HCT116 (cell line): ENCODE measurements around the gene SPON1. TPM values are rescaled to one million over a fixed set of nuclear protein-coding genes. Genes with fewer than 3 reads are reported as not detected.

Experiments
- ATAC-seq: fragments of 200-7000 bp; cut with Tn5 transposase; 2 replicates; pipeline ENCODE4 v1.9.1; 2020; ENCODE audit warnings: mild to moderate bottlenecking, moderate library complexity
- BruUV-seq: library from RNA; stranded (reverse); fragments of 400-500 nt; replicated peaks from 2 replicates; lab custom pipeline; 2021; lab: Mats Ljungman, UMichigan
- CTCF ChIA-PET: fragments of 300-600 bp; sonication (Branson Sonifier 250); formaldehyde crosslinking; loops from one replicate; lab custom pipeline; 2021; ENCODE audit warnings: antibody characterized with exemption; lab: Charles Lee
- POLR2A ChIA-PET: fragments of 300-600, 350-600 bp; sonication (Branson Sonifier 250); formaldehyde crosslinking; loops from one replicate; lab custom pipeline; 2021; ENCODE audit warnings: antibody characterized with exemption; lab: Charles Lee
- RAD21 ChIA-PET, 2 experiments: fragments of 300-600 bp; sonication (Branson Sonifier 250); formaldehyde crosslinking; loops; one replicate each; lab custom pipeline; 2023; ENCODE audit warnings: low total read pairs in 2 of 2; ENCODE audit not compliant: uncharacterized antibody in 2 of 2, unreplicated experiment in 2 of 2, low non-redundant PET in 1 of 2; lab: Charles Lee
- DNase-seq: peaks from one replicate; pipeline ENCODE4 v3.0.0-alpha.2; 2010; ENCODE audit warnings: low read depth, low spot score
- H2AFZ ChIP-seq: fragments of 200-600 bp; shearing (Covaris generic), sonication (generic); 2 replicates; pipeline ENCODE4 v1.6.1; 2017; ENCODE audit warnings: low read depth, mixed run types, mixed read lengths, antibody characterized with exemption, low read length; ENCODE audit not compliant: poor library complexity, severe bottlenecking
- H3K27ac ChIP-seq: 2 replicates; pipeline ENCODE4 v1.5.1; 2012; ENCODE audit warnings: low read depth, low read length
- H3K27me3 ChIP-seq: fragments of 200-600 bp; sonication (generic); 2 replicates; pipeline ENCODE4 v1.6.1; 2016; ENCODE audit warnings: mixed run types, low read length, mixed read lengths; ENCODE audit not compliant: insufficient read depth
- H3K36me3 ChIP-seq, 2 experiments: fragments of 200-500 bp in 1 of 2; fragments of 200-600 bp in 1 of 2; sonication (Bioruptor generic) in 1 of 2; sonication (generic) in 1 of 2; 2 replicates each; pipeline versions ENCODE4 v1.5.1 to v1.6.1; 2014 to 2016; ENCODE audit warnings: low read length in 2 of 2, inconsistent platforms in 1 of 2, mixed read lengths in 1 of 2, mixed run types in 1 of 2; ENCODE audit not compliant: insufficient read depth in 2 of 2, control insufficient read depth in 1 of 2
- H3K4me1 ChIP-seq, 2 experiments: fragments of 200-600 bp in 1 of 2; sonication (generic) in 1 of 2; 2 replicates each; pipeline versions ENCODE4 v1.5.1 to v1.6.1; 2012 to 2017; ENCODE audit warnings: low read length in 2 of 2, inconsistent platforms in 1 of 2, mild to moderate bottlenecking in 1 of 2, mixed read lengths in 1 of 2, mixed run types in 1 of 2, moderate library complexity in 1 of 2; ENCODE audit not compliant: insufficient read depth in 2 of 2, control insufficient read depth in 1 of 2
- H3K4me2 ChIP-seq: fragments of 200-600 bp; sonication (generic); 2 replicates; pipeline ENCODE4 v1.6.1; 2017; ENCODE audit warnings: mixed run types, low read length, mixed read lengths
- H3K4me3 ChIP-seq, 2 experiments: fragments of 200-600 bp in 1 of 2; sonication (generic) in 1 of 2; replicated peaks in 1 of 2; 2 replicates each; pipeline ENCODE4 v1.5.1; 2011 to 2016; ENCODE audit warnings: low read length in 2 of 2, control low read depth in 1 of 2, low read depth in 1 of 2, mild to moderate bottlenecking in 1 of 2, mixed read lengths in 1 of 2, mixed run types in 1 of 2
- H3K79me2 ChIP-seq: fragments of 200-600 bp; sonication (generic); 2 replicates; pipeline ENCODE4 v1.6.1; 2017; ENCODE audit warnings: mild to moderate bottlenecking, mixed run types, low read length, moderate library complexity, mixed read lengths; ENCODE audit not compliant: insufficient read depth
- H3K9ac ChIP-seq: fragments of 200-600 bp; sonication (generic); 2 replicates; pipeline ENCODE4 v1.6.1; 2016; ENCODE audit warnings: low read length, mixed read lengths
- H3K9me2 ChIP-seq: fragments of 200-600 bp; sonication (generic), shearing (Covaris generic); 2 replicates; pipeline ENCODE4 v1.6.1; 2017; ENCODE audit warnings: mixed run types, mild to moderate bottlenecking, moderate library complexity; ENCODE audit not compliant: insufficient read depth
- H3K9me3 ChIP-seq, 2 experiments: fragments of 200-500 bp in 1 of 2; fragments of 200-600 bp in 1 of 2; sonication (Bioruptor generic) in 1 of 2; sonication (generic) in 1 of 2; 2 replicates each; pipeline ENCODE4 v1.6.1; 2014 to 2017; ENCODE audit warnings: low read length in 2 of 2, mixed read lengths in 2 of 2, inconsistent platforms in 1 of 2, low read depth in 1 of 2, mild to moderate bottlenecking in 1 of 2, mixed run types in 1 of 2, moderate library complexity in 1 of 2; ENCODE audit not compliant: control insufficient read depth in 1 of 2, insufficient read depth in 1 of 2
- H4K20me1 ChIP-seq: fragments of 200-600 bp; sonication (generic), shearing (Covaris generic); 2 replicates; pipeline ENCODE4 v1.6.1; 2017; ENCODE audit warnings: mixed run types, mild to moderate bottlenecking, moderate library complexity; ENCODE audit not compliant: insufficient read depth
- CBX3 ChIP-seq: IDR thresholded peaks from 2 replicates; pipeline ENCODE4 v1.6.1; 2012; ENCODE audit warnings: low read depth
- CEBPB ChIP-seq: IDR thresholded peaks from 2 replicates; pipeline ENCODE4 v1.6.1; 2012; ENCODE audit warnings: low read depth
- EGR1 ChIP-seq: IDR thresholded peaks from 2 replicates; pipeline ENCODE4 v1.6.1; 2012; ENCODE audit warnings: low read depth
- EZH2 ChIP-seq: fragments of 200-600 bp; sonication (generic); IDR thresholded peaks from 2 replicates; pipeline ENCODE4 v1.6.1; 2017; ENCODE audit warnings: antibody characterized with exemption, mixed run types
- EZH2phosphoT487 ChIP-seq: fragments of 200-600 bp; IDR thresholded peaks from 2 replicates; pipeline ENCODE4 v1.6.1; 2018; ENCODE audit warnings: antibody characterized with exemption, borderline replicate concordance
- FOSL1 ChIP-seq: IDR thresholded peaks from 2 replicates; pipeline ENCODE4 v1.6.1; 2012; ENCODE audit warnings: low read depth
- JUND ChIP-seq: IDR thresholded peaks from 2 replicates; pipeline ENCODE4 v1.6.1; 2012
- POLR2A ChIP-seq: IDR thresholded peaks from 2 replicates; pipeline ENCODE4 v1.7.0; 2011; ENCODE audit warnings: borderline replicate concordance; ENCODE audit not compliant: insufficient read depth, insufficient read length; ENCODE audit errors: extremely low read depth
- POLR2AphosphoS5 ChIP-seq: IDR thresholded peaks from 2 replicates; pipeline ENCODE4 v1.6.1; 2011; ENCODE audit warnings: mild to moderate bottlenecking, low read depth, low read length, moderate library complexity
- SP1 ChIP-seq: IDR thresholded peaks from 2 replicates; pipeline ENCODE4 v1.6.1; 2012; ENCODE audit warnings: low read depth
- TCF7L2 ChIP-seq: IDR thresholded peaks from 2 replicates; pipeline ENCODE4 v1.7.0; 2011; ENCODE audit warnings: borderline replicate concordance, inconsistent platforms; ENCODE audit not compliant: insufficient read depth, insufficient read length; ENCODE audit errors: extremely low read depth
- YY1 ChIP-seq: IDR thresholded peaks from 2 replicates; pipeline ENCODE4 v1.6.1; 2011; ENCODE audit warnings: low read length, low read depth, moderate library complexity, mild to moderate bottlenecking; ENCODE audit not compliant: insufficient replicate concordance; ENCODE audit errors: extremely low read depth
- ZNF274 ChIP-seq: fragments of 200-500 bp; sonication (Bioruptor generic); IDR thresholded peaks from 2 replicates; pipeline ENCODE4 v1.6.1; 2014; ENCODE audit warnings: mild to moderate bottlenecking, low read depth, low read length, inconsistent platforms
- intact Hi-C: fragments of 100-400 bp; cut with micrococcal nuclease; formaldehyde crosslinking; loops from 2 replicates; pipeline ENCODE4 v1.10.0; 2022
- total RNA-seq: library from RNA; stranded (reverse); gene quantifications from one replicate; pipeline ENCODE4 v1.2.1, GENCODE V29; 2021; ENCODE audit not compliant: unreplicated experiment
- TF ChIP-seq, protein P1 (sequence below), 3 experiments: fragments of 200-600 bp in 1 of 3; sonication (generic) in 1 of 3; IDR thresholded peaks in 2 of 3; conservative IDR thresholded peaks in 1 of 3; 2 replicates each; pipeline ENCODE4 v1.5.1; 2012 to 2017; ENCODE audit warnings: low read depth in 2 of 3, low read length in 2 of 3, antibody characterized with exemption in 1 of 3, borderline replicate concordance in 1 of 3, control low read depth in 1 of 3, mild to moderate bottlenecking in 1 of 3, mixed read lengths in 1 of 3, mixed run types in 1 of 3, moderate library complexity in 1 of 3; ENCODE audit not compliant: insufficient read depth in 1 of 3
- TF ChIP-seq, protein P2 (sequence below): IDR thresholded peaks from 2 replicates; pipeline ENCODE4 v1.6.1; 2012
- TF ChIP-seq, protein P3 (sequence below): IDR thresholded peaks from 2 replicates; pipeline ENCODE4 v1.6.1; 2012

Gene SPON1
- total RNA-seq, 1 experiment from 2014 or later: 0.17 TPM

DNA sequence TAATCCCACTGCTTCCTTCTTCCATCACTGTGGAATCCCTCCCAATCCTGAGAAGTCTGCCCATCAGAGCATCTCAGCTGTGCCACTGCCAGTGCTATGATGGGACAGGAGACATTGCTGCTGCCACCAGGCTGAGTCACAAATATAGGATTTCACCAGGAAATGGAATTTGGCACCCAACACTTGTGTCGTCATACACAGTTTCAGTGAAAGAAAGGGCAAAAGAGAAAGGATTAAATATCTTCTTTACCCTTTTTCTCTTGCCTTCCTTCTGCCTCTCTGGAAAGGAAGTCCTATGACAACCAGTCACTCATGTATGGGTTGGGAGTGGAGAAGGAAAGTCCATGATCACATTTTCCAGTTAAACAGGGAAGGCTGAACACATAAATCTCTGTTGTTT is 133.4 kb downstream of the SPON1 start:
- ATAC-seq: no peak
- Histone ChIP-seq H3K36me3 (no peaks in the 10 kb centered on the region), H3K4me2 (no peak overlapping the region), H3K9me3 (no peaks in the 10 kb centered on the region), H3K79me2 (no peaks in the 10 kb centered on the region), H3K4me3 (no peak overlapping the region), H3K9ac (no peak overlapping the region), H4K20me1 (no peaks in the 10 kb centered on the region), H3K4me1 (no peaks in the 10 kb centered on the region), H2AFZ (no peak overlapping the region), H3K27me3 (peaks cover 6% of the 10 kb centered on the region; the same call in 1 of the 2 replicates), H3K27ac (no peak overlapping the region), H3K9me2 (no peaks in the 10 kb centered on the region)
- intact Hi-C loops: no loop called here
- CTCF ChIA-PET: no interaction called here
- no peak for DNase-seq
- TF ChIP-seq FOSL1: no peak
- no peak for TF ChIP-seq EZH2
- TF ChIP-seq POLR2AphosphoS5: no peak
- TF ChIP-seq TCF7L2: no peak
- no peak for TF ChIP-seq EZH2phosphoT487
- TF ChIP-seq, protein P1, sequence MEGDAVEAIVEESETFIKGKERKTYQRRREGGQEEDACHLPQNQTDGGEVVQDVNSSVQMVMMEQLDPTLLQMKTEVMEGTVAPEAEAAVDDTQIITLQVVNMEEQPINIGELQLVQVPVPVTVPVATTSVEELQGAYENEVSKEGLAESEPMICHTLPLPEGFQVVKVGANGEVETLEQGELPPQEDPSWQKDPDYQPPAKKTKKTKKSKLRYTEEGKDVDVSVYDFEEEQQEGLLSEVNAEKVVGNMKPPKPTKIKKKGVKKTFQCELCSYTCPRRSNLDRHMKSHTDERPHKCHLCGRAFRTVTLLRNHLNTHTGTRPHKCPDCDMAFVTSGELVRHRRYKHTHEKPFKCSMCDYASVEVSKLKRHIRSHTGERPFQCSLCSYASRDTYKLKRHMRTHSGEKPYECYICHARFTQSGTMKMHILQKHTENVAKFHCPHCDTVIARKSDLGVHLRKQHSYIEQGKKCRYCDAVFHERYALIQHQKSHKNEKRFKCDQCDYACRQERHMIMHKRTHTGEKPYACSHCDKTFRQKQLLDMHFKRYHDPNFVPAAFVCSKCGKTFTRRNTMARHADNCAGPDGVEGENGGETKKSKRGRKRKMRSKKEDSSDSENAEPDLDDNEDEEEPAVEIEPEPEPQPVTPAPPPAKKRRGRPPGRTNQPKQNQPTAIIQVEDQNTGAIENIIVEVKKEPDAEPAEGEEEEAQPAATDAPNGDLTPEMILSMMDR (IDR thresholded peaks at IDR 0.05 in 2 of 3, conservative IDR thresholded peaks at IDR 0.05 in 1 of 3; ENCODE audit: borderline replicate concordance in 1 of 3, insufficient read depth in 1 of 3, low read depth in 2 of 3, low read length in 2 of 3): no peak
- no peak for TF ChIP-seq JUND
- no peak for TF ChIP-seq ZNF274
- TF ChIP-seq, protein P2, sequence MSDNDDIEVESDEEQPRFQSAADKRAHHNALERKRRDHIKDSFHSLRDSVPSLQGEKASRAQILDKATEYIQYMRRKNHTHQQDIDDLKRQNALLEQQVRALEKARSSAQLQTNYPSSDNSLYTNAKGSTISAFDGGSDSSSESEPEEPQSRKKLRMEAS: no peak
- no peak for TF ChIP-seq CBX3
- no peak for TF ChIP-seq SP1
- no peak for TF ChIP-seq YY1
- TF ChIP-seq, protein P3, sequence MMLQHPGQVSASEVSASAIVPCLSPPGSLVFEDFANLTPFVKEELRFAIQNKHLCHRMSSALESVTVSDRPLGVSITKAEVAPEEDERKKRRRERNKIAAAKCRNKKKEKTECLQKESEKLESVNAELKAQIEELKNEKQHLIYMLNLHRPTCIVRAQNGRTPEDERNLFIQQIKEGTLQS: no peak
- TF ChIP-seq CEBPB: no peak
- no peak for TF ChIP-seq POLR2A
- no peak for TF ChIP-seq EGR1
- RAD21 ChIA-PET: no interaction called here
- no TSS peak for BruUV-seq
- POLR2A ChIA-PET: no interaction called here
